ENCODE data around the gene PALMD.

GRCh38 chr1:99665212-99665611, 19.3 kb downstream of the PALMD start:
- TF ChIP-seq, protein P1, sequence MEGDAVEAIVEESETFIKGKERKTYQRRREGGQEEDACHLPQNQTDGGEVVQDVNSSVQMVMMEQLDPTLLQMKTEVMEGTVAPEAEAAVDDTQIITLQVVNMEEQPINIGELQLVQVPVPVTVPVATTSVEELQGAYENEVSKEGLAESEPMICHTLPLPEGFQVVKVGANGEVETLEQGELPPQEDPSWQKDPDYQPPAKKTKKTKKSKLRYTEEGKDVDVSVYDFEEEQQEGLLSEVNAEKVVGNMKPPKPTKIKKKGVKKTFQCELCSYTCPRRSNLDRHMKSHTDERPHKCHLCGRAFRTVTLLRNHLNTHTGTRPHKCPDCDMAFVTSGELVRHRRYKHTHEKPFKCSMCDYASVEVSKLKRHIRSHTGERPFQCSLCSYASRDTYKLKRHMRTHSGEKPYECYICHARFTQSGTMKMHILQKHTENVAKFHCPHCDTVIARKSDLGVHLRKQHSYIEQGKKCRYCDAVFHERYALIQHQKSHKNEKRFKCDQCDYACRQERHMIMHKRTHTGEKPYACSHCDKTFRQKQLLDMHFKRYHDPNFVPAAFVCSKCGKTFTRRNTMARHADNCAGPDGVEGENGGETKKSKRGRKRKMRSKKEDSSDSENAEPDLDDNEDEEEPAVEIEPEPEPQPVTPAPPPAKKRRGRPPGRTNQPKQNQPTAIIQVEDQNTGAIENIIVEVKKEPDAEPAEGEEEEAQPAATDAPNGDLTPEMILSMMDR (IDR thresholded peaks at IDR 0.05), result no peak
- no peak for TF ChIP-seq EZH2 (IDR thresholded peaks at IDR 0.05; ENCODE audit: borderline replicate concordance, insufficient read depth, low read depth, low read length, poor library complexity, severe bottlenecking)
